Measurements from ENCODE around the gene GC. TPM values are rescaled to one million over a fixed set of nuclear protein-coding genes. Genes with fewer than 3 reads are reported as not detected.

GC gene
- total and polyA plus RNA-seq, 2 of the 8 experiments (the other 6 are each of a cell fraction or from before 2014, with no cell fraction given): 0.09 to 0.34 TPM

- H3K56ac ChIP-seq (replicated peaks; ENCODE audit: insufficient read length, low read depth, low read length): no peak overlapping the region
- no peak overlapping the region for H3K4ac ChIP-seq (replicated peaks; ENCODE audit: insufficient read length, low read depth, low read length)
- no peaks in the 10 kb centered on the region for H3K4me1 ChIP-seq (replicated peaks in 1 of 4; ENCODE audit: control insufficient read depth in 3 of 4, insufficient read depth in 4 of 4, low read length in 3 of 4)
- H4K91ac ChIP-seq (replicated peaks; ENCODE audit: insufficient read length, low read length): no peak overlapping the region
- H3K23ac ChIP-seq (ENCODE audit: insufficient read length): no peak overlapping the region
- H4K8ac ChIP-seq (ENCODE audit: extremely low read depth, insufficient read depth, low read length): no peak overlapping the region
- no peaks in the 10 kb centered on the region for H3K36me3 ChIP-seq (ENCODE audit: control insufficient read depth in 2 of 4, insufficient read depth in 4 of 4, low read length in 3 of 4)
- H3K9me3 ChIP-seq (ENCODE audit: insufficient read depth in 2 of 2, low read depth in 1 of 2, low read length in 1 of 2): no peaks in the 10 kb centered on the region
- H3K27ac ChIP-seq (ENCODE audit: low read depth, low read length): no peak overlapping the region
- no peak overlapping the region for H2AK5ac ChIP-seq (ENCODE audit: low read depth, low read length)
- no peak for FAIRE-seq
- no peak overlapping the region for H3K14ac ChIP-seq (ENCODE audit: insufficient read length)
- no peak for DNase-seq (ENCODE audit: low read depth in 1 of 2, low spot score in 2 of 2)
- no peak overlapping the region for H3K4me2 ChIP-seq (ENCODE audit: insufficient read depth in 1 of 2, low read depth in 2 of 2, low read length in 2 of 2)
- H2BK5ac ChIP-seq (ENCODE audit: low read depth, low read length): no peak overlapping the region
- H3K9ac ChIP-seq (replicated peaks in 1 of 4; ENCODE audit: extremely low read depth in 1 of 4, low read depth in 3 of 4, low read length in 3 of 4): no peak overlapping the region
- H2BK12ac ChIP-seq (ENCODE audit: low read depth, low read length): no peak overlapping the region
- H2AFZ ChIP-seq (ENCODE audit: low read length): no peak overlapping the region
- H2BK15ac ChIP-seq (ENCODE audit: low read length): no peak overlapping the region
- H4K5ac ChIP-seq (ENCODE audit: insufficient read length, low read depth, low read length): no peak overlapping the region
- no peak overlapping the region for H3K4me3 ChIP-seq (ENCODE audit: extremely low read depth in 1 of 4, insufficient read depth in 2 of 4, low read depth in 3 of 4, low read length in 4 of 4)
- no peaks in the 10 kb centered on the region for H4K20me1 ChIP-seq (replicated peaks in 1 of 2; ENCODE audit: control insufficient read depth in 1 of 2, insufficient read depth in 2 of 2, low read length in 2 of 2)
- no peak overlapping the region for H2BK20ac ChIP-seq (ENCODE audit: low read length)
- ChIA-PET POLR2A (ENCODE audit: partially characterized antibody) (no interaction called here), CTCF (ENCODE audit: partially characterized antibody) (no interaction called here)
- no peak overlapping the region for H2BK120ac ChIP-seq (replicated peaks; ENCODE audit: low read depth, low read length)
- H3K79me2 ChIP-seq (ENCODE audit: control insufficient read depth in 1 of 2, insufficient read depth in 2 of 2, low read length in 2 of 2): no peaks in the 10 kb centered on the region
- H3K27me3 ChIP-seq (replicated peaks in 1 of 4; ENCODE audit: control insufficient read depth in 3 of 4, extremely low read depth in 1 of 4, insufficient read depth in 3 of 4, low read length in 3 of 4): no peaks in the 10 kb centered on the region
- H3K79me1 ChIP-seq (ENCODE audit: low read depth, low read length): no peaks in the 10 kb centered on the region
- WGBS, 2 experiments (ENCODE audit: extremely low coverage in 1 of 2, insufficient coverage in 1 of 2, insufficient read length in 1 of 2, insufficient replicate concordance in 2 of 2, low coverage in 1 of 2, low lambda C conversion rate in 2 of 2, missing lambda C conversion rate in 1 of 2): 89% methylated on average over 3 of the region's 3 CpGs; no CpG with 5 or more reads in 1 of the 2 experiments
- no peaks in the 10 kb centered on the region for H3K23me2 ChIP-seq (ENCODE audit: low read depth, low read length)
- no peak overlapping the region for H3K18ac ChIP-seq (ENCODE audit: extremely low read depth, low read length)
- TF ChIP-seq CBX5 (IDR thresholded peaks at IDR 0.05; ENCODE audit: low read depth, low read length): no peak
- no peak for TF ChIP-seq CHD2 (IDR thresholded peaks at IDR 0.05; ENCODE audit: low read length)
- TF ChIP-seq RAD21 (IDR thresholded peaks at IDR 0.05 in 1 of 2, conservative IDR thresholded peaks at IDR 0.05 in 1 of 2; ENCODE audit: low read depth in 2 of 2, low read length in 2 of 2): no peak
Measured at GRCh38 chr4:71807469-71807868, 23.6 kb upstream of the GC start.

Data from H1 (cell line).